Activated CD4-positive, alpha-beta T cell treated with anti-CD3 and anti-CD28 coated beads for 24 hours (primary cell): ENCODE measurements around the gene ELOVL6.
A peak's percentile ranks its signal among the peaks of the same experiment; 100 is the strongest.
"Not testable (repeated sequence)": the region's sequence is repeated elsewhere in the genome, so short reads cannot be mapped to it uniquely, and the experiment has no call there.

Source experiments
- DNase-seq, 2 donors: peaks; one replicate each; pipeline ENCODE4 v3.0.0-alpha.2; 2020; ENCODE audit warnings: low read depth in 2 of 2

Gene ELOVL6

GRCh38 chr4:110196871-110197528, 1.4 kb downstream of the ELOVL6 start:
- peak; percentile 35 to 38 for DNase-seq

- peak; percentile 15 to 40 for DNase-seq
Observed at GRCh38 chr4:110196206-110196870, 2.1 kb downstream of the ELOVL6 start.

- no peak for DNase-seq
Observed at GRCh38 chr4:110195561-110196205, 2.7 kb downstream of the ELOVL6 start.

DNA sequence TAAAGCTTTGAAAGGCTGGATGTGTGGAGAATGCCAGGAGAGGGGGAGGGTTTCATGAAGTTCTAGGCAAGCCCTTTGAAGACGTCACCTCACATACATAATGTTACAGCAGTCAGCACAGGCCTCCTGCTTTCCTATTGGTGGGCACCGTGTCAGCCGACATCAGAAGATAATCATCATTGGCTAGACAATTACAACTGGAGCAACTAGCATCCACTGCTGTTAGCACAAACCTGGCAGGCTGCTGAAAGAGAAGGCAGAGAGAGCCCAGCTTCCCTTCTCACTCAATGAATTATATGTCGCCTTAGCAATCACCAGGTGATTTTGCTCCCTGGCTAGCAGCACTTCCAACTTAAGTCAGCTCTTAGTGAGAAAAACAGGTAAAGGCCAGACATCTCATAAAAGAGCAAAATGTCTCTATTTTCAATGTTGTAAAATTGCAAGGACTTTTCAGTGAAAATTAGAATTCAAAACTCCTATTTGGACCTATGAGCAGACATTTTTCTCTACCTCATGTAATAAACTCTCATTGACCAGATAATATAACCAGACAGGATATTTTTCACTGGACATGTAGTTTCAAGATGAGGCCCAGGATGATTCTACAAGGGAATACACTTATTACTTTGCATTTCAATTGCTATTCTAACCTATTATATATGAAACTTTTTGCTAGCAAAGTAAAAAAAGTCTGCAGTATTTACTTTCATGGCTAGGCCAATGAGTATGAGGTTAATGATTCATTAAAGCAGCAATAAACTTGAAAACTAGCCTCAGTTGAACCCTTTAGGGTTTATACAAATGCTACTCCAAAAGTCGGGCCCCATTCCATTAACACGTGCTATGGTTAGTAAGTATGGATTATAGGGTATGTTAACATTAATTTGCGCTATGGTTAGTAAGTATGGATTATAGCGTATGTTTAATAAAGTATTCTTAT, 4.3 kb downstream of the ELOVL6 start:
- peak; percentile 43 to 55 for DNase-seq

DNA sequence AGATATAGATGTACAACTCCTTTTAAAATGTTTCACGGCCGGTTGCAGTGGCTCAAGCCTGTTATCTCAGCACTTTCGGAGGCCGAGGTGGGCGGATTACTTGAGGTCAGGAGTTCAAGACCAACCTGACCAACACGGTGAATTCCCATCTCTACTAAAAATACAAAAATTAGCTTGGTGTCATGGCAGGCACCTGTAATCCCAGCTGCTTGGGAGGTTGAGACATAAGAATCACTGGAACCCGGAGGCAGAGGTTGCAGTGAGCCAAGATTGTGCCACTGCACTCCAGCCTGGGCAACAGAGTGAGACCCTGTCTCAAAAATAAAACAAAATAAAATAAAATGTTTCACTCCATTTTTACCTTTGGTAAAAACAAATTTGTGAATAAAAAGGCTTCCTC, 5.1 kb downstream of the ELOVL6 start:
- DNase-seq, result not testable (repeated sequence)

DNA sequence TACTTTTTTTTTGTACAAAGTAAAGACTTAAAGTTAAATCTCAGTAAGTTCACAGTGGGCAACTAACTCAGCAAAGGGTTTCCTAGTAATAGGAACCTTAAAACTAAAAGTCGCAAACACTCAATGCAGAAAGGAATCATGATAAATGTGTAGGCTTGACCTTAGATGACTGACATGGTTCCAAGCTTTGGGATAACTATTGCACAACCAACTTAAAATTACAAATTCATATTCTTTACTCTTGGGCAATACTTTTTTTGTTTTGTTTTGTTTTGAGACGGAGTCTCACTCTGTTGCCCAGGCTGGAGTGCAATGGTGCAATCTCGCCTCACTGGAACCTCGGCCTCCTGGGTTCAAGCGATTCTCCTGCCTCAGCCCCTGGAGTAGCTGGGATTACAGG, 8.2 kb downstream of the ELOVL6 start:
- DNase-seq, result no peak

DNA sequence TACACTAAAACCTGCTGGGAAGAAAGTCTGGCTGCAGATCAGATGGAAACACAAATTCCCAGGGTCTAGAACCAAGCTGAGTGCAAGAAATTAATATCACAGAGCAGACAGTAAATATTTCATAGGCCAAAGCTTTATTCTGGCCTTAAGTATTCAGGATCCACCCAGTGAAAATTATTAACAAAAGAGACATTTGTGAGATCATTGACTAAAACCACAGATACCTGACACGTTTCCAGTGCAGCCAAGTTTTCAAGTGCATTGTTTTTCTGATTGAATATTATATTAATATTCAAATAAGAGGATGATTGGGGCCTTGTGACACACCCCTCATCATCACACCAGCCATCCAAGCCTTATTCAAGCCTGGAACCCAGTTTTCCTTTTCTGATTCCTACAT, 10.3 kb downstream of the ELOVL6 start:
- no peak for DNase-seq

- DNase-seq, result no peak
Observed at GRCh38 chr4:110184791-110185155, 13.6 kb downstream of the ELOVL6 start.

DNA sequence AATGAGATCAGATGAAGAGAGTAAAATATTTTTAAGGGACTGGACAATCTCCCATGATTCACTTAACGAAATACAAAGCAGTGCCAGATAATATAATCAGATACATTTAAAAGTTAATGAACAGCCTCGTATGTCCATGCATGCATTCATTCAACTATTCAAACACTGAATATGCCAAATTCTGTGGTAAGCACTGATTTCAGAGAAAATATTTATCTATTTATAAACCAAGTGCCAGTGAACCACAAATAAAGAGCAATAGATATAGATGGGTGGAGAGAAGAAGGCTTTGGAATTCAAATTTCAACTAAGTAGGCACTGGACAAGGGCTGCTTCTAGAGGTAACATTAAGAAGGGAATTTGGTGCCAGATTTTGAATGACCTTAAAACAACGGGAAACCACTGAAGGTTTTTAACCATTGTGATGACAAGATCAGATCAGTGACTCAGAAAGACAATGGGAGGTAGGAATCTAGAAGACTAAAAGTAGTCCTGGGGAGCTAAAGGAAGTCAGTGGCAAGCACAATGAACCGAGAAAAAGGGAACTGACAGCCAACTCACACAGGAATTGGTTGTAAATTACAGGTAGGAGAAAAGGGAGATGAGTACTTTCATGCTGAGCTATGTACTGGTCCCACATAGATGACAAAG, 14.2 kb downstream of the ELOVL6 start:
- DNase-seq, result no peak

GRCh38 chr4:110183643-110184042, 14.8 kb downstream of the ELOVL6 start:
- no peak for DNase-seq

GRCh38 chr4:110183058-110183457, 15.4 kb downstream of the ELOVL6 start:
- DNase-seq, result no peak

GRCh38 chr4:110181890-110182289, 16.5 kb downstream of the ELOVL6 start:
- DNase-seq, result no peak

GRCh38 chr4:110175634-110176033, 22.8 kb downstream of the ELOVL6 start:
- no peak for DNase-seq

- no peak for DNase-seq
Observed at GRCh38 chr4:110172972-110173371, 25.4 kb downstream of the ELOVL6 start.

DNA sequence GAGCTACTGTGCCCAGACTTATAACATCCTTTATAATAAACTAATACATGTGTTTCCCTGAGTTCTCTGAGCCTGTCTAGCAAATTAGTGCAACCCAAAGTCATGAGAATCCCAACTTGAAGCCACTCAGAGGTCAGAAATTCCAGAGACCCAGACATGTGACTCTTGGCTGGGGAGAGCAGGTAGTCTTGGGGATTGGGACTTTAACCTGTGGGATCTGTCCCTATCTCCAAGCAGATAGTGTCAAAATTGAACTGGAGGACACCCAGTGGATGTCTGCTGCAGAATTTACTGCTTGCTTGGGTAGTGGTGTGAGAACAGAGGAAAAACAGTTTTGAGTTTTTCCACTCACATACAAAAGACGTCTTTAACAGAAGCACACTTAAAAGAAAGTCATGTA, 26.4 kb downstream of the ELOVL6 start:
- no peak for DNase-seq

DNA sequence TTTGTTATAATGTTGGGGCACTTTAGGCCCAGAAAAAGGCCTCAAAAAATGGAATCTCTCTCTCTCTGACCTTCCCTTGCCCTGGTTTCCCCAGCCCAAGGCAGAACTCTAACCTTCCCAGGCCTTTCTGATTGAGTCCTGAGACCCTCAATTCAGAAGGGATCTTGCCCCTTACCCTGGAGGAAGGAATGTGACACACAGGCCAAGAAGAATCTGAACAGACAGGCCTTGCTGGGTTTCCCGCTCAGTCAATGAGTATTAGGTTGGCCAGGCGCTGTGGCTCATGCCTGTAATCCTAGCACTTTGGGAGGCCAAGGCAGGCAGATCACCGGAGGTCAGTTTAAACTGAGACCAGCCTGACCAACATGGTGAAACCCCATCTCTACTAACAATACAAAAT, 27.6 kb downstream of the ELOVL6 start:
- no peak for DNase-seq

GRCh38 chr4:110165382-110166286, 32.8 kb downstream of the ELOVL6 start:
- peak; percentile 25 to 50 for DNase-seq

DNA sequence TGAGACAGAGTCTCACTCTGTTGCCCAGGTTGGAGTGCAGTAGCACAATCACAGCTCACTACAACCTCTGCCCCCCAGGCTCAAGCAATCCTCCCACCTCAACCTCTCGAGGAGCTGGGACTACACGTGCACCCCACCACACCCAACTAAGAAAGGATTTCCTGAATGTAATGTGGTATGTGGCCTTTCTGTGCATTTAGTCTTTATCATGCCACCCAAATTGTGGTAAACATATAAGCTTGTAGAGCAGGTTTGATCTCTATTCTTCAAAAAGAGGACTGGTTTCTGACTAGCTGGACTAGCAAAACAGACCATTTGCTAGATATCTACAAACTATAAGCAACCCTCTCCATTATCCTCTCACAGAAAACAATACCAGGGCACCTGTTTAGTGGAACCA, 33.6 kb downstream of the ELOVL6 start:
- no peak for DNase-seq

GRCh38 chr4:110164251-110164650, 34.2 kb downstream of the ELOVL6 start:
- DNase-seq, result no peak

DNA sequence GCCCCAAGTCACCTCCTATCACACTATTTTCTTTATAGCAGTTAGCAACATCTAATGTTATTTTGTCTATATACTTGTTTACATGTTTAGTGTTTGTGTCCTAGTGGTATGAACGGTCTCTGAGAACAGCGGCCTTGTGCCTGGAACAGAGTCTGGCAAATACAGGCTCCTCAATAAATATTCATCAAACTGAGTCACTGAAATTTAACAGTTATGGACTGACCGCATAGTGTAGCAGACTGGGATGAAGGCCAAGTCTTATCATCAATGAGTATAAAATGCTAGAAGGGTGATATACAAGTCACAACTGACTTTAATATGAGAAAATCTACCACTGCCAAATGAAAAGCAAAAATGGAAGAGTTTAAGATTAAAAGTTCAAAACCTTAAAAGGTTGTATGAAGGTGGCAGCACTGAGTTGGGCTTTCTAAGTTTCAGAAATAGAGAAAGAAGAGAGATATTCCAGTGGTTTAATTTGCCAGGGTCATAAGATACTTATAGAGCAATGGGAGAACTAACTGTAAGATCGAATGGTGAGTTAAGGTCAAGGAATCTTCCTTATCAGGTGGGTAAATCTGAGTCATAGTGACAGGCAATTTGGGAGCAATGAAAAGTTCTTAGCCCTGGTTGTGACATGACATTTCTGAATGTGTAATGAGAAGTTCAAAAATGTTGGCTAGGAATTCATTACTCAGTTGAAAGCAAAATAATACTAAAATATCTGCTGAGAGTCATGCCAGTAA, 34.9 kb downstream of the ELOVL6 start:
- no peak for DNase-seq
